GM06990 (cell line): ENCODE measurements around the gene MAP3K4.

Source experiments
- DNase-seq: peaks from one replicate; pipeline ENCODE4 v3.0.0-alpha.2; 2011; ENCODE audit not compliant: insufficient read length; ENCODE audit errors: extremely low read depth
- H3K27me3 ChIP-seq: replicated peaks from 2 replicates; pipeline ENCODE4 v1.6.0; 2011; ENCODE audit warnings: low read length; ENCODE audit not compliant: control insufficient read depth, insufficient read depth
- H3K36me3 ChIP-seq: 2 replicates; pipeline ENCODE4 v1.5.1; 2011; ENCODE audit warnings: low read length; ENCODE audit not compliant: control insufficient read depth, insufficient read depth
- H3K4me3 ChIP-seq: replicated peaks from 2 replicates; pipeline ENCODE4 v1.5.1; 2011; ENCODE audit warnings: low read depth, mild to moderate bottlenecking, control low read depth, low read length
- TF ChIP-seq, protein P1 (sequence below): IDR thresholded peaks from 2 replicates; pipeline ENCODE4 v1.5.1; 2011; ENCODE audit warnings: low read length, control low read depth, mild to moderate bottlenecking, inconsistent platforms; ENCODE audit not compliant: insufficient read depth, poor library complexity, severe bottlenecking

The MAP3K4 gene

GRCh38 chr6:161132384-161132783, 140.8 kb downstream of the MAP3K4 start:
- TF ChIP-seq, protein P1, sequence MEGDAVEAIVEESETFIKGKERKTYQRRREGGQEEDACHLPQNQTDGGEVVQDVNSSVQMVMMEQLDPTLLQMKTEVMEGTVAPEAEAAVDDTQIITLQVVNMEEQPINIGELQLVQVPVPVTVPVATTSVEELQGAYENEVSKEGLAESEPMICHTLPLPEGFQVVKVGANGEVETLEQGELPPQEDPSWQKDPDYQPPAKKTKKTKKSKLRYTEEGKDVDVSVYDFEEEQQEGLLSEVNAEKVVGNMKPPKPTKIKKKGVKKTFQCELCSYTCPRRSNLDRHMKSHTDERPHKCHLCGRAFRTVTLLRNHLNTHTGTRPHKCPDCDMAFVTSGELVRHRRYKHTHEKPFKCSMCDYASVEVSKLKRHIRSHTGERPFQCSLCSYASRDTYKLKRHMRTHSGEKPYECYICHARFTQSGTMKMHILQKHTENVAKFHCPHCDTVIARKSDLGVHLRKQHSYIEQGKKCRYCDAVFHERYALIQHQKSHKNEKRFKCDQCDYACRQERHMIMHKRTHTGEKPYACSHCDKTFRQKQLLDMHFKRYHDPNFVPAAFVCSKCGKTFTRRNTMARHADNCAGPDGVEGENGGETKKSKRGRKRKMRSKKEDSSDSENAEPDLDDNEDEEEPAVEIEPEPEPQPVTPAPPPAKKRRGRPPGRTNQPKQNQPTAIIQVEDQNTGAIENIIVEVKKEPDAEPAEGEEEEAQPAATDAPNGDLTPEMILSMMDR, result no peak
- peaks cover 5% of the 10 kb centered on the region for H3K36me3 ChIP-seq

GRCh38 chr6:161133963-161134362, 142.4 kb downstream of the MAP3K4 start:
- no peak for DNase-seq
- Histone ChIP-seq H3K4me3 (no peak overlapping the region), H3K36me3 (peaks cover 5% of the 10 kb centered on the region), H3K27me3 (no peaks in the 10 kb centered on the region)
- TF ChIP-seq, protein P1, result no peak

More at GRCh38 chr6:161132384-161132783, 140.8 kb downstream of the MAP3K4 start:
- Histone ChIP-seq H3K4me3 (no peak overlapping the region), H3K27me3 (no peaks in the 10 kb centered on the region)
- no peak for DNase-seq

- H3K4me3 ChIP-seq, result no peak overlapping the region
- no peak for DNase-seq
- peaks cover 4% of the 10 kb centered on the region for H3K36me3 ChIP-seq
- no peaks in the 10 kb centered on the region for H3K27me3 ChIP-seq
- TF ChIP-seq, protein P1, result no peak
Observed at GRCh38 chr6:161134550-161135298, 143.2 kb downstream of the MAP3K4 start.

DNA sequence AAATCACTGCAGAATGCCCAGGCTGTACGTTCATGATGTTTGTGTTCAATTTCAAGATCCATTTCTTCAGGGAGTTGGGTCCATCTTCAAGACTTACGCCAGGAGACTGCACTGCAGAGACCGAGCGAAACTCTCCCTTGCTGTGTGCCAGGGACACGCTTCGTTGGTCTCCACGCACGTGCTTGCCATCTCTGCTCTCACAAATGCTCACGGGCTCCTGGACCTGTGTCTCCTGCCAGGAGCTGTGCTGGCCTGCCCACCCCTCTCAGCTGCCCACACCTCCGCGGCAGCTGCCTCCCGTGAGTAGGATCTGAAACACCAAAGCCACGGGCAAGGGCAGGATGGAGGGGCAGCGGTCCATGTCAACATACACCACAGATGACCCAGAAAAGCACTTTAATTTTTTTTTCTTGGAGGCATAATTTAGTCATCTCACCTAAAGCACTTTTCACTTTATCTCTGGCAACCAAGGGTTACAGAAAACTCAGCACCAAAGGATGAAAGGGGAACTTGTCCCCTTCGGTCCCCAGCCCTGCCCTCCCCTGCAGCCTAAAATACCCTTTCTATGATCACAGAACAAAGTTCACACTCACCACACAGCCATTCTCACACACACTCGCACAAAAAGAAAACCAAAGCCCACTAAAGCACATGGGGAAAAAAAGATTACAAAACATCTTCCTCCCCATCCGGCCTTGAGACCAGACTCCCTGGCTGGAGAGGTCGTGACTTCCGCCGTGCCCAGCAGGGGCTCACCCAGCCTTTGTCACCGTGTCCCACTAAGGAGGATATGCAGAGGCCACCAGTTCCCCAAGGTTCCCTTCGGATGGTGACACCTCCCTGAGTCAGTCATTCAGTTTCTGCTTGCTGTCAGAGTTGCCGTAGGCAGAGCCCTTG, 144.4 kb downstream of the MAP3K4 start:
- H3K36me3 ChIP-seq, result peaks cover 3% of the 10 kb centered on the region

GRCh38 chr6:161136655-161137054, 145.1 kb downstream of the MAP3K4 start:
- TF ChIP-seq, protein P1, result no peak
- Histone ChIP-seq H3K4me3 (no peak overlapping the region), H3K36me3 (peaks cover 3% of the 10 kb centered on the region), H3K27me3 (no peaks in the 10 kb centered on the region)
- no peak for DNase-seq

More for the DNA sequence above, 144.4 kb downstream of the MAP3K4 start:
- no peak for DNase-seq
- TF ChIP-seq, protein P1, result no peak
- Histone ChIP-seq H3K27me3 (no peaks in the 10 kb centered on the region), H3K4me3 (no peak overlapping the region)
